GM23338 (cell line): Measurements from ENCODE around the gene XRCC5. TPM values are rescaled to one million over a fixed set of nuclear protein-coding genes. Genes with fewer than 3 reads are reported as not detected.

Experiments
- ATAC-seq: fragments of 200-7000 bp; cut with Tn5 transposase; 3 replicates; pipeline ENCODE4 v1.9.1; 2020
- DNase-seq: peaks from one replicate; pipeline ENCODE4 v3.0.0-alpha.2; 2015; ENCODE audit warnings: low spot score
- H2AFZ ChIP-seq: fragments of 200-600 bp; sonication (generic); 2 replicates; pipeline ENCODE4 v1.8.0; 2016; ENCODE audit warnings: antibody characterized with exemption, mild to moderate bottlenecking, moderate library complexity
- H3F3A ChIP-seq: fragments of 200-600 bp; sonication (generic); replicated peaks from 2 replicates; pipeline ENCODE4 v1.8.0; 2017; ENCODE audit warnings: antibody characterized with exemption, mixed run types, low read depth
- H3K27ac ChIP-seq: fragments of 200-600 bp; sonication (generic); 2 replicates; pipeline ENCODE4 v1.6.1; 2016; ENCODE audit warnings: low read depth
- H3K27me3 ChIP-seq: fragments of 200-600 bp; sonication (generic); 2 replicates; pipeline ENCODE4 v1.8.0; 2016; ENCODE audit warnings: mild to moderate bottlenecking, mixed run types, moderate library complexity; ENCODE audit not compliant: insufficient read depth
- H3K36me3 ChIP-seq: fragments of 200-600 bp; sonication (generic); 2 replicates; pipeline ENCODE4 v1.8.0; 2016; ENCODE audit warnings: mild to moderate bottlenecking; ENCODE audit not compliant: insufficient read depth
- H3K4me1 ChIP-seq: fragments of 200-600 bp; sonication (generic); 2 replicates; pipeline ENCODE4 v1.8.0; 2016; ENCODE audit warnings: mild to moderate bottlenecking, moderate library complexity; ENCODE audit not compliant: insufficient read depth
- H3K4me2 ChIP-seq: fragments of 200-600 bp; sonication (generic); 2 replicates; pipeline ENCODE4 v1.7.1; 2017; ENCODE audit warnings: mixed run types
- H3K4me3 ChIP-seq: fragments of 200-600 bp; sonication (generic); 2 replicates; pipeline ENCODE4 v1.6.1; 2016; ENCODE audit warnings: mixed run types
- H3K79me2 ChIP-seq: fragments of 200-600 bp; sonication (generic); replicated peaks from 2 replicates; pipeline ENCODE4 v1.8.0; 2017; ENCODE audit warnings: mild to moderate bottlenecking; ENCODE audit not compliant: insufficient read depth
- H3K9me2 ChIP-seq: fragments of 200-600 bp; sonication (generic); 2 replicates; pipeline ENCODE4 v1.8.0; 2017; ENCODE audit not compliant: insufficient read depth
- H4K20me1 ChIP-seq: fragments of 200-600 bp; sonication (generic); replicated peaks from 2 replicates; pipeline ENCODE4 v1.8.0; 2017; ENCODE audit warnings: mild to moderate bottlenecking; ENCODE audit not compliant: insufficient read depth
- H3K27ac Mint-ChIP-seq: 2 replicates; pipeline ENCODE4 v1.8.0; 2020; ENCODE audit warnings: inconsistent platforms, mild to moderate bottlenecking, moderate library complexity, mixed read lengths
- H3K27me3 Mint-ChIP-seq: 3 replicates; pipeline ENCODE4 v1.8.0; 2022; ENCODE audit warnings: low read depth, mild to moderate bottlenecking, moderate library complexity, mixed read lengths, inconsistent platforms; ENCODE audit not compliant: insufficient read depth, poor library complexity
- H3K36me3 Mint-ChIP-seq: 3 replicates; pipeline ENCODE4 v1.8.0; 2021; ENCODE audit warnings: low read depth, mild to moderate bottlenecking, inconsistent platforms, moderate library complexity, mixed read lengths
- H3K4me1 Mint-ChIP-seq: 3 replicates; pipeline ENCODE4 v1.8.0; 2020; ENCODE audit warnings: mild to moderate bottlenecking, inconsistent platforms, mixed read lengths
- H3K4me3 Mint-ChIP-seq: 3 replicates; pipeline ENCODE4 v1.8.0; 2021; ENCODE audit warnings: moderate library complexity, mild to moderate bottlenecking, inconsistent platforms, mixed read lengths
- H3K9me3 Mint-ChIP-seq: 3 replicates; pipeline ENCODE4 v1.8.0; 2020; ENCODE audit warnings: moderate library complexity, mild to moderate bottlenecking, inconsistent platforms, mixed read lengths
- ETS1 ChIP-seq: IDR thresholded peaks from 2 replicates; pipeline ENCODE4 v1.6.1; 2016; ENCODE audit warnings: antibody characterized with exemption
- EZH2 ChIP-seq: fragments of 200-600 bp; sonication (generic); IDR thresholded peaks from one replicate; pipeline ENCODE4 v1.8.0; 2017; ENCODE audit warnings: antibody characterized with exemption, mild to moderate bottlenecking, low read depth; ENCODE audit not compliant: unreplicated experiment
- JUNB ChIP-seq: IDR thresholded peaks from one replicate; pipeline ENCODE4 v1.6.1; 2016; ENCODE audit warnings: antibody characterized with exemption; ENCODE audit not compliant: unreplicated experiment
- NANOG ChIP-seq: IDR thresholded peaks from 2 replicates; pipeline ENCODE4 v1.6.1; 2016; ENCODE audit warnings: antibody characterized with exemption, borderline replicate concordance
- POLR2AphosphoS5 ChIP-seq: IDR thresholded peaks from 2 replicates; pipeline ENCODE4 v1.6.1; 2016; ENCODE audit warnings: antibody characterized with exemption, low read depth
- REST ChIP-seq: IDR thresholded peaks from one replicate; pipeline ENCODE4 v1.6.1; 2018; ENCODE audit warnings: antibody characterized with exemption; ENCODE audit not compliant: unreplicated experiment
- STAT1 ChIP-seq: IDR thresholded peaks from one replicate; pipeline ENCODE4 v1.6.1; 2016; ENCODE audit warnings: antibody characterized with exemption; ENCODE audit not compliant: unreplicated experiment
- ZNF462 ChIP-seq: fragments of 250-450 bp; sonication (Bioruptor Pico); IDR thresholded peaks from 2 replicates; pipeline ENCODE4 v1.5.0; 2020; ENCODE audit warnings: mild to moderate bottlenecking, moderate library complexity
- polyA plus RNA-seq: library from polyadenylated mRNA; unstranded; fragments of >200 nt; fragmentation: Nextera tagmentation; extraction: Ambion mirVana; gene quantifications from 2 replicates; pipeline ENCODE4 v1.2.1, GENCODE V29; 2016
- total RNA-seq: library from RNA; depleted of rRNA; stranded (reverse); fragments of >200 nt; shearing (Covaris generic); gene quantifications from 2 replicates; pipeline ENCODE4 v1.2.3, GENCODE V29; 2014

The XRCC5 gene
- total and polyA plus RNA-seq, 2 experiments from 2014 or later = 499 to 524 TPM

GRCh38 chr2:216159646-216160045 lies 50.5 kb downstream of the XRCC5 start (continued):
- no peak for TF ChIP-seq ZNF462 (CRISPR knock-in tag)

- H3K4me1 ChIP-seq = no peaks in the 10 kb centered on the region
- no peak overlapping the region for H3K4me2 ChIP-seq
- H3K27ac ChIP-seq = no peak overlapping the region
- H3K4me3 Mint-ChIP-seq = no peak overlapping the region
- ATAC-seq (no peak), DNase-seq (no peak)
- H3K36me3 ChIP-seq = peaks cover 64% of the 10 kb centered on the region
- no peaks in the 10 kb centered on the region for H3K9me3 Mint-ChIP-seq
- peaks cover 92% of the 10 kb centered on the region for H3K36me3 Mint-ChIP-seq
- peaks cover 22% of the 10 kb centered on the region; the same call in 1 of the 2 replicates for H3F3A ChIP-seq
- no peaks in the 10 kb centered on the region for H3K27me3 ChIP-seq
- no peak overlapping the region for H2AFZ ChIP-seq
- peaks cover 35% of the 10 kb centered on the region for H4K20me1 ChIP-seq
- H3K27ac Mint-ChIP-seq = no peak overlapping the region
- no peak overlapping the region for H3K4me3 ChIP-seq
- no peaks in the 10 kb centered on the region for H3K4me1 Mint-ChIP-seq
- H3K27me3 Mint-ChIP-seq = no peaks in the 10 kb centered on the region
- peaks cover 59% of the 10 kb centered on the region for H3K79me2 ChIP-seq
- H3K9me2 ChIP-seq = no peaks in the 10 kb centered on the region
- no peak for TF ChIP-seq NANOG
- TF ChIP-seq POLR2AphosphoS5 = no peak
- no peak for TF ChIP-seq EZH2
- TF ChIP-seq JUNB = no peak
- TF ChIP-seq REST = no peak
- TF ChIP-seq STAT1 = no peak
- TF ChIP-seq ETS1 = no peak
Observed at GRCh38 chr2:216160786-216161185, 51.6 kb downstream of the XRCC5 start.
